Stimulated activated CD4-positive, alpha-beta T cell treated with anti-CD3 and anti-CD28 coated beads, Interleukin-4, amount 100 ng/mL, for 1 hour (primary cell): ENCODE results near the gene ASAP3.

Source experiments
- DNase-seq: peaks from one replicate; pipeline ENCODE4 v3.0.0-alpha.2; 2020

The ASAP3 gene

GRCh38 chr1:23483321-23484252 is at the start of gene ASAP3:
TSS of gene ASAP3 (minus strand) at chr1:23484179. CDS start at chr1:23484133, 46 bp downstream.
- no peak for DNase-seq

- no peak for DNase-seq
These were observed 49.5 kb upstream of the ASAP3 start for GRCh38 chr1:23533246-23534023.

GRCh38 chr1:23531562-23532094 is 47.6 kb upstream of the ASAP3 start:
- no peak for DNase-seq

- peak; percentile 76 for DNase-seq
These were observed 47.0 kb upstream of the ASAP3 start, which contains the start of gene E2F2 for GRCh38 chr1:23530747-23531561. TSS of gene E2F2 (minus strand) at chr1:23531233. CDS start at chr1:23530793, 440 bp downstream.

GRCh38 chr1:23530087-23530746 is 46.2 kb upstream of the ASAP3 start:
- peak; percentile 13 for DNase-seq

GRCh38 chr1:23529146-23530086 is 45.4 kb upstream of the ASAP3 start:
- DNase-seq, result no peak

- peak; percentile 66 for DNase-seq
These were observed 44.4 kb upstream of the ASAP3 start for GRCh38 chr1:23528250-23528978.

DNA sequence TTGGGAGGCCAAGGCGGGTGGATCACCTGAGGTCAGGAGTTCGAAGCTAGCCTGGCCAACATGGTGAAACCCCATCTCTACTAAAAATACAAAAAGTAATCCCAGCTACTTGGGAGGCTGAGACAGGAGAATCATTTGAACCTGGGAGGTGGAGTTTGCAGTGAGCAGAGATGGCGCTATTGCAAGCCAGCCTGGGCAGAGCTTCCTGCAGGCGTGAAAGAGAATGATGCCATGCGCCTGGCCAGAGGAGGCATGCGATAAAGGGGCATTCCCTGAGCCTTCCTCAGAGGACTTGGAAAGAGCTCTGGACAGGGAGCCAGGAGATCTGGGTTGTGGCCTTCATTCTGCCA is 43.9 kb upstream of the ASAP3 start:
- no peak for DNase-seq

DNA sequence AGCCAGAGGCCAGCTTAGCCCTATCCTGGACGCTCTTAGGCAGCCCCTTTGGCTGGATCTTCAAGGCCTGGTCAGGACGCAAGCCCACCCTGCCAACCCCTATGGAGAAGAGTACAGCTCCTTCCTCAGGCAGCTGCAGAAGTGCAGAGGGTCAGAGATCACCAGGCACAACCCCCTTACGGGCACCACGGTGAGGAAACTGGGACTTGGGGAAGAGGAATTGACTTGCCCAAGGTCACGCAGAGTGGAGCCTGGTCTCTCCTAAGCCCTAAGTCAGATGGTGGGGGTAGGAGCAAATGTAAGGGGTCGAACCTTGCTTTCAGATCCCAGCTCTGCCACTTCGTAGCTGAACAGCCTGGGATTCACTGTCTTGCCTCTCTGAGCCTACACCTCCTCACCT is 43.4 kb upstream of the ASAP3 start:
- DNase-seq, result no peak

GRCh38 chr1:23526329-23527041 is 42.5 kb upstream of the ASAP3 start:
- no peak for DNase-seq

GRCh38 chr1:23525558-23526250 is 41.7 kb upstream of the ASAP3 start:
- DNase-seq, result no peak

- peak; percentile 18 for DNase-seq
These were observed 40.9 kb upstream of the ASAP3 start for GRCh38 chr1:23524716-23525401.

GRCh38 chr1:23524163-23524562 is 40.2 kb upstream of the ASAP3 start:
- no peak for DNase-seq

DNA sequence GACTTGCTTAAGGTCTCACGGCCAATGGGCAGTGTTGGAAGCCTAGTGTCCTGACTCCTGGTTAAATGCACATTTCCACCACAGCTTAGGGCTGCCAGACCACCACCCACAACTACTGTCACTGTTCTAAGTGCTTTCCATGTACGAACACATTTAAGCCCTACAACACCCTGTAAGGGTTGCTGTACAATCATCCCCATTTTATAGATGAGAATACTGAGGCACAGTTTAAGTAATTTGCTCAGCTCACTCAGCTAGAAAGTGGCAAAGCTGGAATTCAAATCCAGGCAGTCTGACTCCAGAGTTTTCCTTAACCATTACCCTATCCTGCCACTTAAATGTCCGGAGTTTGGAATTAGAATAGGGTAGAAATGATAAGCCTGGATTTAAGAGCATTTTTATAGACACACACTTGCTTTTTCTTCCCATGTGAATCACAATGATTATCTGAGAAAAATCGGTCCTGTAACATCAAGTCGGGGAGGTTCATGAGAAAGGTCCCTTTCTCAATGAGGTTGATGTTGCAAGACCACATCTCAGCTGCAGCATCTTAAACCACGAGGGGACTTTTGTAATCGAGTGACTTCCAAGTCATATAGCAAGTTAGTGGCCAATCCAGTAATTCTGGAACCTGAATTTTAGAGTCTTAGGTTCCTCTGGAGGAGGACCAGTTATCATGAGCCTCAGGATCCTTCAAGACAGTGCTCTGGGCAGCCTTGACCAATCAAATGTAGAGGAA is 38.4 kb upstream of the ASAP3 start:
- no peak for DNase-seq

GRCh38 chr1:23521588-23521987 is 37.6 kb upstream of the ASAP3 start:
- DNase-seq, result no peak

DNA sequence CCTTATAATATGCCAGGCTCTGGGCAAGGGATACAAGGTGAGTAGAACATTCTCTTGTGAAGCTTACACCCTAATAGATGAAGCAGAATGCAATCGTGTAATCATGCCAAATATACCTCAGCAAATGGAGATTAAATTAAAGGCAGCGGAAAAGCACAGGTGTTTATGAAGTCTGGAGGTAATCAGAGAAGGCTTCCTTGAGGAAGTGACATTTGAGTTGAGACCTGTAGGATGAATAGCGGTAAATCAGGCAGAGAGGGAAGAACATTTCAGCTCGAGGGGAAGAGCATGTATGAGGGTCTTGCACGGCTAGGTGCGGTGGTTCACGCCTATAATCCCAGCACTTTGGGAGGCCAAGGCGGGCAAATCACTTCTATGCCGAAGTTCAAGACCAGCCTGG is 33.6 kb upstream of the ASAP3 start:
- DNase-seq, result no peak

- DNase-seq, result no peak
These were observed 31.9 kb upstream of the ASAP3 start for GRCh38 chr1:23515905-23516304.
